ENCODE results near the gene CALR. TPM values are rescaled to one million over a fixed set of nuclear protein-coding genes. Genes with fewer than 3 reads are reported as not detected.

CALR gene
- total and polyA plus RNA-seq, 2 donors (not counting 3 experiments of a cell fraction or from before 2014, with no cell fraction given): 1,135 to 1,636 TPM

- H3K9me3 ChIP-seq (replicated peaks; ENCODE audit: control insufficient read depth, insufficient read depth, low read length): no peaks in the 10 kb centered on the region
- ChIA-PET CTCF (no interaction called here), POLR2A (interaction anchor here (0.7 kb wide), 2 partner anchors 13 to 22 kb away, joined by 3 to 7 read pairs; no protein-coding TSS in a partner anchor)
- H3K27me3 ChIP-seq (ENCODE audit: control insufficient read depth in 2 of 2, insufficient read depth in 2 of 2, low read length in 2 of 2): no peaks in the 10 kb centered on the region
- DNase-seq (ENCODE audit: low read depth, low spot score) (no peak), FAIRE-seq (no peak)
- no peaks in the 10 kb centered on the region for H3K9me1 ChIP-seq (replicated peaks; ENCODE audit: control insufficient read depth, extremely low read depth, insufficient read depth, low read length)
- TF ChIP-seq JUN (IDR thresholded peaks at IDR 0.05; ENCODE audit: borderline replicate concordance, insufficient read depth, insufficient read length, low read depth) (no peak), FOS (IDR thresholded peaks at IDR 0.05; ENCODE audit: borderline replicate concordance, insufficient read depth, low read length) (no peak), MAX (IDR thresholded peaks at IDR 0.05; ENCODE audit: insufficient read depth, insufficient read length) (no peak), EZH2 (IDR thresholded peaks at IDR 0.05; ENCODE audit: borderline replicate concordance, low read depth, low read length, severe bottlenecking) (no peak), GATA2 (IDR thresholded peaks at IDR 0.05; ENCODE audit: insufficient read depth, insufficient read length, low read depth, low read length) (no peak), POLR2AphosphoS5 (IDR thresholded peaks at IDR 0.05; ENCODE audit: insufficient read depth, low read depth, low read length) (no peak), POLR2A (IDR thresholded peaks at IDR 0.05; ENCODE audit: low read depth, low read length) (no peak), MYC (IDR thresholded peaks at IDR 0.05; ENCODE audit: low read depth, low read length) (no peak), CTCF (IDR thresholded peaks at IDR 0.05; ENCODE audit: extremely low read depth in 1 of 2, insufficient read depth in 1 of 2, low read depth in 1 of 2, low read length in 2 of 2) (no peak)
- no peak overlapping the region for H3K4me3 ChIP-seq (replicated peaks in 1 of 3; ENCODE audit: insufficient read depth in 1 of 3, low read depth in 1 of 3, low read length in 3 of 3)
- H3K4me1 ChIP-seq (ENCODE audit: control insufficient read depth, extremely low read depth, insufficient read depth, low read length): peaks cover 27% of the 10 kb centered on the region
- no peak overlapping the region for H3K4me2 ChIP-seq (ENCODE audit: insufficient read depth, low read length)
- no peak overlapping the region for H2AFZ ChIP-seq (ENCODE audit: low read depth, low read length)
- intact Hi-C loops (cut with micrococcal nuclease): no loop called here
- no peak overlapping the region for H3K9ac ChIP-seq (replicated peaks; ENCODE audit: extremely low read depth, insufficient read depth, low read length)
- no TSS peak for BruUV-seq (replicated peaks)
- peaks cover 25 to 55% of the 10 kb centered on the region in 2 experiments for H3K36me3 ChIP-seq (ENCODE audit: control insufficient read depth in 2 of 2, extremely low read depth in 1 of 2, insufficient read depth in 2 of 2, low read length in 2 of 2)
- peaks cover 64% of the 10 kb centered on the region for H3K79me2 ChIP-seq (ENCODE audit: control insufficient read depth, insufficient read depth, low read length)
- H3K27ac ChIP-seq (ENCODE audit: insufficient read depth, low read depth, low read length): no peak overlapping the region
- dilution Hi-C loops (cut with MboI; ENCODE audit: extremely low pct_ligation_motif_present, low sequenced_read_pairs): no loop called here
- H4K20me1 ChIP-seq (replicated peaks; ENCODE audit: control insufficient read depth, extremely low read depth, insufficient read depth, low read length): no peaks in the 10 kb centered on the region
Measured at GRCh38 chr19:12943437-12944044, 5.1 kb downstream of the CALR start.

Data from endothelial cell of umbilical vein (primary cell).